ENCODE measurements around the gene TXNRD1. TPM values are rescaled to one million over a fixed set of nuclear protein-coding genes. Genes with fewer than 3 reads are reported as not detected.

TXNRD1 gene
- total and polyA plus RNA-seq, 8 donors, result 19.4 to 208 (median 76.8) TPM

DNA sequence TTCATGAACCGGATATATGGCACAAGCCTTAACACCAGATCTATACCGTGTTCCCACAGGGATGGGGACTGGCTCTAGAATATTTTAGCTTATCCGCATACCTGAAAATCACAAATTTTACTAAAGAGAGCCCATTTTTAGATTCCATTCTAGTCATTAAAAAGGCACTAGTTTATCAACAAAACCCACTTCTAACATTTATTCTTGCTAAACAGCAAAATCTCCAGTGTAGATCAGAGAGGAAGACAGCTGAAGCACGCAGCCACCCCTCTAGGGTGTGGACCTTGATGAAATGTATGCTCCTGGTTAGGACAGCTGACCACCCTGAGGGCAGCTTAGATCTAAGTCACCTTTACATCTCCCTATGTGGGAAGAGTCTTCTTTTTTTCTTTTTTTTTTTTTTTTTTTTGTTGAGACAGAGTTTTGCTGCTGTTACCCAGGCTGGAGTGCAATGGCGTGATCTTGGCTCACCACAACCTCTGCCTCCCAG, 150.4 kb downstream of the TXNRD1 start:
- Histone ChIP-seq H3K27ac (no peak overlapping the region), H3K27me3 (no peaks in the 10 kb centered on the region), H3K4me1 (no peaks in the 10 kb centered on the region), H3K4me3 (no peak overlapping the region), H3K36me3 (no peaks in the 10 kb centered on the region), H3K9me3 (peaks cover 4 to 11% (median 8%) of the 10 kb centered on the region in 4 donors)
- 93 to 99% (median 96%) methylated on average over 5 of the region's 5 CpGs for WGBS, 5 donors
- TF ChIP-seq POLR2AphosphoS5 (IDR thresholded peaks at IDR 0.05) (no peak), POLR2A (IDR thresholded peaks at IDR 0.05) (no peak), EP300 (IDR thresholded peaks at IDR 0.05) (no peak)
- TF ChIP-seq, protein P1, sequence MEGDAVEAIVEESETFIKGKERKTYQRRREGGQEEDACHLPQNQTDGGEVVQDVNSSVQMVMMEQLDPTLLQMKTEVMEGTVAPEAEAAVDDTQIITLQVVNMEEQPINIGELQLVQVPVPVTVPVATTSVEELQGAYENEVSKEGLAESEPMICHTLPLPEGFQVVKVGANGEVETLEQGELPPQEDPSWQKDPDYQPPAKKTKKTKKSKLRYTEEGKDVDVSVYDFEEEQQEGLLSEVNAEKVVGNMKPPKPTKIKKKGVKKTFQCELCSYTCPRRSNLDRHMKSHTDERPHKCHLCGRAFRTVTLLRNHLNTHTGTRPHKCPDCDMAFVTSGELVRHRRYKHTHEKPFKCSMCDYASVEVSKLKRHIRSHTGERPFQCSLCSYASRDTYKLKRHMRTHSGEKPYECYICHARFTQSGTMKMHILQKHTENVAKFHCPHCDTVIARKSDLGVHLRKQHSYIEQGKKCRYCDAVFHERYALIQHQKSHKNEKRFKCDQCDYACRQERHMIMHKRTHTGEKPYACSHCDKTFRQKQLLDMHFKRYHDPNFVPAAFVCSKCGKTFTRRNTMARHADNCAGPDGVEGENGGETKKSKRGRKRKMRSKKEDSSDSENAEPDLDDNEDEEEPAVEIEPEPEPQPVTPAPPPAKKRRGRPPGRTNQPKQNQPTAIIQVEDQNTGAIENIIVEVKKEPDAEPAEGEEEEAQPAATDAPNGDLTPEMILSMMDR (IDR thresholded peaks at IDR 0.05), result no peak
- DNase-seq, result no peak
- intact Hi-C loops (cut with DNase I; ENCODE audit: low total_unique reads), result no loop called here

DNA sequence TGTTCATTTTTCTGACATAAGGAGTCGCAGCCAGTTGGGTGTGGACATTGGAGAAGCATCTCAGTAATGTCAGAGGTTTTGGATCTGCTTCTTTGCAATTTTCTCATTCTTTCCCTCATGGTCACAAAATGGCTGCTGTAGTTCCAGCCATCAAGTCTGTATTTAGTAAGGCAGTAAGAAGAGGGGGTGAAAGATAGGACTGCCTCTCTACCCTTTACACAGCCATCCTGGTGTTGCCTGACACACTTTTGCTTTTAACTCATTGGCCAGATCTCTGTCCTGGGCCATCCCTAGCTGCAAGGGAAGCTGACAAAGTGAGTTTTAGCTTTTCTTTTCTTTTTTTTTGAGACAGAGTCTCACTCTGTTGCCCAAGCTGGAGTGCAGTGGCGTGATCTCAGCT, 154.1 kb downstream of the TXNRD1 start:
- Histone ChIP-seq H3K4me3 (no peak overlapping the region), H3K9me3 (peaks cover 4 to 15% (median 8%) of the 10 kb centered on the region in 4 donors)

DNA sequence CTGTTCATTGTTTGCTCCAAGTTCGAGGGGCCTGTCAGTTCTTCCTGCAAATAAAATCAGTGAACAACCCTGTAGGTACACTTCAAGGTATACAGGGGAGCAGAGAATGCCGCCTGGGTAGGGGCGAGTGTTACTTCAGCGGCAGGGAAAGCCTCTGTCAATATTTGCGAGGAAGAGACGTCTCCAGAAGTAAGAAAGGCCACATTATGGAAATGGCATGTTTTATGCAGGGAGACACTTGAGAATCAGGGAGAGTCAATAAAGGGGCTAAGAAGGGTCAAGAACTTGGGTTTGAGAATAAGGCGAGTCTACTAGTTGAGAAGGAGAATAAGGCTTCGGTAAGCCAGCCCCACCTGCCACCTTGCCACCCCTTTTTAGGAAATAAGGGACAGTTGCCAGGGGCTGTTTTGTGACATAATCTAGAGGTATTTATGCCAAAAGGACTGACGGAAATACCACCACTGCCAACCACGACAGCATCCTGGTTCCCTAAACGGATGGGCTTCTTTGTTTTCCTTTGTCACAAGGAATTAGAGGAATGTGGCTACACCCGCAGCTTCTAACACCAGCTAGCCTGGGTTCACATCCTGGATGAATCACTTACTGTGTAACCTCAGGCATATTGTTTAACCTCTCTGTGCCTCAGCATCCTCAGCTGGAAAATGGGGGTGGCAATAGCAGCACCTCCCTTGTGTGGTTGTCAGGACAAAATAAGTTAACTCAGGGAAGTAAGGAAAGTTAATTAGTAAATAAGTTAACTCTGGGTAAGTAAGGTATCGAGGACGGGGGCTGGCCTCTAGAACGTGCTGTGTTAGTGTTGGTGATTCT, 155.7 kb downstream of the TXNRD1 start:
- no peak for TF ChIP-seq EP300 (IDR thresholded peaks at IDR 0.05)
- TF ChIP-seq POLR2AphosphoS5 (IDR thresholded peaks at IDR 0.05), result no peak
- TF ChIP-seq POLR2A (IDR thresholded peaks at IDR 0.05), result no peak
- peak in 1 of 2 donors; percentile 34 for DNase-seq
- Histone ChIP-seq H3K36me3 (no peaks in the 10 kb centered on the region), H3K27me3 (no peaks in the 10 kb centered on the region), H3K9me3 (peaks cover 4 to 15% (median 8%) of the 10 kb centered on the region in 4 donors), H3K27ac (no peak overlapping the region), H3K4me1 (peaks cover 0 to 6% (median 2%) of the 10 kb centered on the region in 4 donors), H3K4me3 (no peak overlapping the region)
- 32 to 50% (median 45%) methylated on average over 15 of the region's 15 CpGs for WGBS, 5 donors
- intact Hi-C loops (cut with DNase I; ENCODE audit: low total_unique reads), result no loop called here

More for the DNA sequence above, 154.1 kb downstream of the TXNRD1 start:
- intact Hi-C loops (cut with DNase I; ENCODE audit: low total_unique reads), result no loop called here
- Histone ChIP-seq H3K27me3 (no peaks in the 10 kb centered on the region), H3K27ac (no peak overlapping the region), H3K4me1 (peaks cover 0 to 6% (median 2%) of the 10 kb centered on the region in 4 donors), H3K36me3 (no peaks in the 10 kb centered on the region)
- no peak for DNase-seq
- TF ChIP-seq POLR2A (IDR thresholded peaks at IDR 0.05), result no peak
- WGBS, 5 donors, result 80 to 100% (median 88%) methylated on average over 2 of the region's 2 CpGs

DNA sequence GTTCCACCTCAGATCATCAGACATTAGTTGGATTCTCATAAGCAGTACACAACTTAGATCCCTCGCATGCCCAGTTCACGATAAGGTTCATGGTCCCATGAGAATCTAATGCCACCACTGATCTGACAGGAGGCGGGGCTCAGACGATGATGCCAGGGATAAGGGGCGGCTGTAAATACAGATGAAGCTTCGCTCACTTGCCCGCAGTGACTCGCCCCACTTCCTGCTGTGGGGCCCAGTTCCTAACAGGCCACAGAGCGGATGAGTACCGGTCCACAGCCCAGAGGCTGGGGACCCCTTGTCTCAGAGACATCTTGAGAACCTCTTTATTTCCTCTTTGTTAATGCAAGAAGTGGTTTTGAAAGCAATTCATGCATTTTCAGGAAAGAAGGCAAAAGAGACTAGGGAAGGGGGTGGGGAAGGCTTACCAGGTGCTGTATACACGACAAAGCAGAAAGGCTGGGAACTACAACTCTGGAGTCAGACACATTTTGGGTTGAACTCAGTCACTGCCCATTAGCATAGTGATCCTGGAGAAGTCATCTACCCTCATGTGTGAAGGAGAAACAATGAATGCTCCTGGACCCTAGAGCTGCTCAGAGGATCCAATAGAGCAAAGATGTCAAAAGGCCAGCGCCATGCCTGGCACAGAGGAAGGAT, 156.6 kb downstream of the TXNRD1 start:
- Histone ChIP-seq H3K9me3 (peaks cover 4 to 15% (median 8%) of the 10 kb centered on the region in 4 donors), H3K36me3 (no peaks in the 10 kb centered on the region), H3K4me1 (peaks cover 0 to 6% (median 2%) of the 10 kb centered on the region in 4 donors), H3K27ac (no peak overlapping the region), H3K27me3 (no peaks in the 10 kb centered on the region), H3K4me3 (no peak overlapping the region)
- intact Hi-C loops (cut with DNase I; ENCODE audit: low total_unique reads), result no loop called here
- TF ChIP-seq, protein P1 (IDR thresholded peaks at IDR 0.05), result no peak
- TF ChIP-seq EP300 (IDR thresholded peaks at IDR 0.05) (no peak), POLR2AphosphoS5 (IDR thresholded peaks at IDR 0.05) (no peak), POLR2A (IDR thresholded peaks at IDR 0.05) (no peak)
- WGBS, 5 donors, result 81 to 91% (median 84%) methylated on average over 12 of the region's 12 CpGs
- peak in 1 of 2 donors; percentile 24 for DNase-seq

DNA sequence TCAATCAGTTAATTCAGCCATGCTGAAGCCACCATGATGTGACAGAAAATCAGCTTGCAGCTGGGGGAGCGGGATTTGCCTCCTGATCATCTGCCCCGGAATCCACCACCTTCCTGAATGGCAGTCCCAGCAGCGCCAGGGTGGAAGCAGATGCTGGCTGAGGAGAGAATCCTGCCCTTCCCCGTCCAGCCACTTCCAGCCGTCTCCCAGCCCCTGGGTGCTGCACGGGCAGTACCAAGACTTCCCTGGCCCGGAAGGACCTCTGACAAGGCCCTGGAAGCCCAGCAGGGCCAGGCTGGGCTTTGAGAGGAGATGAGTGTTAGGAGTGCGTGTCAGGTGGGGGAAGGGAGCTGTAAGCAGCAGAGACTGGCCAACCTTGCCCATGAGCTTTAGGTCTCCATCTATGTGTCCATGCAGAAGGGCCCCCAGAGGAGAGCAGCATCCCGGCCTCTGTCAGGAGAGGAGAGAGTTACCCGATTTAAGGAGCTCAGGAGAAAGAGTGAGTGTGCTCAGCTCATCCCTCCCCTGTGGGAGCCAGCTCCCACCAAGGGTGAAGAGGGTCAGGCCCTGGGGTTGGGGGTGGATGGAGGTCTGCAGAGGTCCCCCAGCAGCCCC, 157.2 kb downstream of the TXNRD1 start:
- Histone ChIP-seq H3K9me3 (peaks cover 4 to 15% (median 8%) of the 10 kb centered on the region in 4 donors), H3K4me3 (no peak overlapping the region), H3K36me3 (no peaks in the 10 kb centered on the region), H3K4me1 (peaks cover 0 to 6% (median 2%) of the 10 kb centered on the region in 4 donors), H3K27me3 (no peaks in the 10 kb centered on the region), H3K27ac (no peak overlapping the region)
- intact Hi-C loops (cut with DNase I; ENCODE audit: low total_unique reads), result no loop called here
- DNase-seq, result no peak
- WGBS, 5 donors, result 78 to 94% (median 93%) methylated on average over 7 to 10 of the region's 10 CpGs
- TF ChIP-seq EP300 (IDR thresholded peaks at IDR 0.05), result no peak
- no peak for TF ChIP-seq POLR2AphosphoS5 (IDR thresholded peaks at IDR 0.05)
- TF ChIP-seq, protein P1 (IDR thresholded peaks at IDR 0.05), result no peak
- no peak for TF ChIP-seq POLR2A (IDR thresholded peaks at IDR 0.05)
